GM21717 (cell line): ENCODE measurements around the gene ITGAD.

ENCODE experiments used
- ATAC-seq: cut with Tn5 transposase; IDR thresholded peaks from one replicate; pipeline ENCODE4 v1.9.1; 2021; ENCODE audit warnings: mild to moderate bottlenecking, moderate library complexity; ENCODE audit not compliant: unreplicated experiment

Gene ITGAD

GRCh38 chr16:31458844-31459686 is 65.9 kb downstream of the ITGAD start, which contains the start of gene ARMC5:
ARMC5 (plus strand) TSS chr16:31459501; CDS start chr16:31459525, 24 bp downstream.
- ATAC-seq, result peak; percentile 68

GRCh38 chr16:31459687-31460581 is 66.8 kb downstream of the ITGAD start:
- ATAC-seq, result peak; percentile 57

- no peak for ATAC-seq
Measured at GRCh38 chr16:31460582-31461002, 67.5 kb downstream of the ITGAD start.

- no peak for ATAC-seq
Measured at GRCh38 chr16:31461201-31461920, 68.2 kb downstream of the ITGAD start.

DNA sequence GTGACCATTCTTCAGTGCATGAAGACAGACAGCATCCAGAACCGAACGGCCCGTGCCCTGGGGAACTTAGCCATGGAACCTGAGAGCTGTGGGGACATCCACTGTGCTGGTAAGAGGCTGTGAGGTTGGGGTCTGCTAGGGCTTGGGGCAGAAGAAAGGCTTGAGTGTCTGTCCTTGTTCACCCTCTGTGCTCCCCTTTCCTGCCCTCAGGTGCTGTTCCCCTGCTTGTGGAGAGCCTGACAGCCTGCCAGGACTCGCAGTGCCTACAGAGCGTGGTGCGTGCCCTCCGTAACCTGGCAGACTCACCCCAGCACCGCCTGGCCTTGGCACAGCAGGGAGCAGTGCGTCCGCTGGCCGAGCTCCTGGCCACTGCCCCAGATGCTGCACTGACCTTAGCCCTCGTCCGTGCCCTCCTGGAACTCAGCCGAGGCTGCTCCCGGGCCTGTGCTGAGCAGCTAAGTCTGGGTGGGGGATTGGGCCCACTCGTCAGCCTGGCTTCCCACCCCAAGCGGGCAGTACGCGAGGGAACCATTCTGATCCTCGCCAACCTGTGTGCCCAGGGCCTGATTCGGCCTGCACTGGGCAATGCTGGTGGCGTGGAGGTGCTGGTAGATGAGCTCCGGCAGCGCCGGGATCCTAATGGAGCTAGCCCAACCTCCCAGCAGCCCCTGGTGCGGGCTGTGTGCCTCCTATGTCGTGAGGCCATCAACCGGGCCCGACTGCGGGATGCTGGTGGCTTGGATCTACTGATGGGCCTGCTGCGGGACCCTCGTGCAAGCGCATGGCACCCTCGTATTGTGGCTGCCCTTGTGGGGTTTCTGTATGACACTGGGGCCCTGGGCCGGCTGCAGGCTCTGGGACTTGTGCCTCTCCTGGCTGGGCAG is 69.0 kb downstream of the ITGAD start:
- ATAC-seq, result no peak

DNA sequence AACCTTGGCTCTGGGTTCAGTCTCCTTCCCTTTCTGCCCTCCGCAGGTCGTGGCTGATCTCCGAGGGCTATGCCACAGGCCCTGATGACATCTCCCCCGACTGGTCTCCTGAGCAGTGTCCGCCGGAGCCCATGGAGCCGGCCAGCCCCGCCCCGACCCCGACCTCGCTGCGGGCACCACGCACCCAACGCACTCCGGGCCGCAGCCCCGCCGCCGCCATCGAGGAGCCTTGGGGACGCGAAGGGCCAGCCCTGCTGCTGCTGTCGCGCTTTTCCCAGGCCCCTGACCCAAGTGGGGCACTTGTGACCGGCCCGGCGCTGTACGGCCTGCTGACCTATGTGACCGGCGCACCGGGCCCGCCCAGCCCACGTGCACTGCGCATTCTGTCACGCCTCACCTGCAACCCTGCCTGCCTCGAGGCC is 71.2 kb downstream of the ITGAD start:
- no peak for ATAC-seq

DNA sequence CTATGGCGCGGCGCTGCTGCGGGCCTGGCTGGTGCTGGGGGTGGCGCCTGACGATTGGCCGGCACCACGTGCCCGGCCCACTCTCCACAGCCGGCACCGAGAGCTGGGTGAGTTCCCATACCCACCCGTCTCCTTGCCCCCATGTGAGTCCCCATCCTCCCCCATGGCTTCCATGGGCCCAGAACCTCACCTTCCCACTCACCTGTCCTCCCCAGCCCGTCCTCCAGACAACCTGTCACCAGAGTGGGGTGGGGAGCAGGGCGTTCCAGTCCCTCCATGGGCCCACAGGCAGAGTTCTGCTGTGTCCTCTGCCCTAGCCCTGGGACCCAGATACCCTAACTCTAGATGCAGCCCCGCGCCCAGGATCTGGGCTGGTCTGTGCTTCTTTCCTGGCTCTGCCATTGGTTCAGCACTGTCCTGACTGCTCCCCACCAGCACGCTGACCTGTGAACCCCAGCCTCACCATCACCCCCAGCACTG is 71.7 kb downstream of the ITGAD start:
- ATAC-seq, result no peak

DNA sequence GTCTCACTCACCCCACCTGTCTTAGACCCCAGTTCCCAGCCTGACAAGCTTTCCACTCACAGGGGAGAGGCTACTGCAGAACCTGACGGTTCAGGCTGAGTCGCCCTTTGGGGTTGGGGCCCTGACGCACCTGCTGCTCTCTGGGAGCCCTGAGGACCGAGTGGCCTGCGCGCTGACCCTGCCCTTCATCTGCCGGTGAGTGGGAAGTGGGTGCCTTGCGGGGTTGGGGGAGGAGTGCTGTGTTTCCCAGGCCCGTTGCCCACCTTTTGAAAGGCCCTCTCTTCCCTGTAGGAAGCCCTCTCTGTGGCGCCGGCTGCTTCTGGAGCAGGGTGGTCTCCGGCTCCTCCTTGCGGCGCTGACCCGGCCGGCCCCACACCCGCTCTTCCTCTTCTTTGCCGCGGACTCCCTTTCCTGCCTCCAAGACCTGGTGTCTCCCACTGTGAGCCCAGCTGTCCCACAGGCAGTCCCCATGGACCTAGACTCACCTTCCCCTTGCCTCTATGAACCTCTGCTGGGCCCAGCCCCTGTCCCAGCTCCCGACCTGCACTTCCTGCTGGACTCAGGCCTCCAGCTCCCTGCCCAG is 72.7 kb downstream of the ITGAD start:
- ATAC-seq, result no peak

DNA sequence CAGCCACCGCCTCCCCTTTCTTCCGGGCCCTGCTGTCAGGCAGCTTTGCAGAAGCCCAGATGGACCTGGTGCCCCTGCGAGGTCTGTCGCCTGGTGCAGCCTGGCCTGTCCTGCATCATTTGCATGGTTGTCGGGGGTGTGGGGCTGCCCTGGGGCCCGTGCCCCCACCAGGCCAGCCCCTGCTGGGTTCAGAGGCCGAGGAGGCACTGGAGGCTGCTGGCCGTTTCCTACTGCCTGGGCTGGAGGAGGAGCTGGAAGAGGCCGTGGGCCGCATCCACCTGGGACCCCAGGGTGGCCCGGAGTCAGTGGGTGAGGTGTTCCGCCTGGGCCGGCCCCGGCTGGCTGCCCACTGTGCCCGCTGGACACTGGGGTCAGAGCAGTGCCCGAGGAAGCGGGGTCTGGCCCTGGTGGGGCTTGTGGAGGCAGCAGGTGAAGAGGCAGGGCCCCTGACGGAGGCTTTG is 73.3 kb downstream of the ITGAD start:
- no peak for ATAC-seq

DNA sequence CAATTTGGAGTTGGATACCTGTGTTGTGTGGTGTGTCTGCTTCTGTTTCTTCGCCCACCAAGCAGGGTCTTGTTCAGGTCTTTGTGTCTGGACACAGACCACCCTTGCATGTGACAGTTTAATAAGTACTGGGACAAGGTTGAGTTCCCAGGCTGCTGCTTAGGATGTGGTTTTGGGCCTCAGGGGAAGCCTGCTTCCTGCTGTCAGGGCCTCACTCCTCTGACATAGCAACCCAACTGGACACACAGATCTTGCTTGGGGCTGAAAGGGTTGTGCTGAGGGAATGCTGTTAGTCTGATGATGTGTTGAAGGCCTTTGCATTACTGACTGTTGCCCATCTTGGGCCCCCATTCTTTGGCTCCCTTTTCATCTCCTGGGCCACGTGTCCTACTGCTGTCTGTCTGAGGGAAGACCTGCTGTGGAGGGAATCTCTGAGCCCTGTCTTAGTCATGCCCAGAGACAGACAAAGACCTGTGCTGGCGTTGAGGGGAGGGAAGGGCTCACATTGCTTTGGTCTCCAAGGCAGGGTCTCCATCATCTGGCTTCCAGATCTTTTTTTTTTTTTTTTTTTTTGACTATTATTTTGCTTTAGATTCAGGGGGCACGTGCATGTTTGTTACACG is 74.1 kb downstream of the ITGAD start:
- no peak for ATAC-seq

DNA sequence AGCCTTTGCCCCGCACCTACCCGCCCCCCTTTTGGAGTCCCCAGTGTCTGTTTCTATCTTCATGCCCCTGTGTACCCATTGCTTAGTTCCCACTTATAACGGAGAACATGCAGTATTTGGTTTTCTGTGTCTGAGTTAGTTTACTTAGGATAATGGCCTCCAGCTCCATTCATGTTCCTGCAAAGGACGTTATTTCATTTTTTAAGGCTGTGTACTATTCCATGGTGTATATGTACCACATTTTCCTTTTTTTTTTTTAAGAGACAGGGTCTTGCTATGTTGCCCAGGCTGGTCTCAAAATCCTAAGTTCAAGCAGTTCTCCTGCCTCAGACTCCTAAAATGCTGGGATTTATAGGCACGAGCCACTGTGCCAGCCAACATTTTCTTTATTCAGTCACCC is 74.7 kb downstream of the ITGAD start:
- no peak for ATAC-seq

DNA sequence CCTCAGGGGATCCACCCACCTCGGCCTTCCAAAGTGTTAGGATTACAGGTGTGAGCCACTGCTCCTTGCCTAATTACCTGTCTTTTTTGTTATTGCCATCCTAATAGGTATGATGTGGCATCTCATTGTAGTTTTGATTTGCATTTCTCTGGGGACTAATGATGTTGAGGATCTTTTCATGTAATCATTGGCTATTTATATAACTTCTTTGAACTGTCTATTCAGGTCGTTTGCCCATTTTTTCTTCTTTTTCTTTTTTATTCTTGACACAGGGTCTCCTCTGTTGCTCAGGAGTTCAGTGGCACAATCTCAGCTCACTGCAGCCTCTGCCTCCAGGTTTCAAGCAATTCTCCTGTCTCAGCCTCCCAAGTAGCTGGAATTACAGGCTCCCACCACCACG is 77.5 kb downstream of the ITGAD start:
- ATAC-seq, result no peak

DNA sequence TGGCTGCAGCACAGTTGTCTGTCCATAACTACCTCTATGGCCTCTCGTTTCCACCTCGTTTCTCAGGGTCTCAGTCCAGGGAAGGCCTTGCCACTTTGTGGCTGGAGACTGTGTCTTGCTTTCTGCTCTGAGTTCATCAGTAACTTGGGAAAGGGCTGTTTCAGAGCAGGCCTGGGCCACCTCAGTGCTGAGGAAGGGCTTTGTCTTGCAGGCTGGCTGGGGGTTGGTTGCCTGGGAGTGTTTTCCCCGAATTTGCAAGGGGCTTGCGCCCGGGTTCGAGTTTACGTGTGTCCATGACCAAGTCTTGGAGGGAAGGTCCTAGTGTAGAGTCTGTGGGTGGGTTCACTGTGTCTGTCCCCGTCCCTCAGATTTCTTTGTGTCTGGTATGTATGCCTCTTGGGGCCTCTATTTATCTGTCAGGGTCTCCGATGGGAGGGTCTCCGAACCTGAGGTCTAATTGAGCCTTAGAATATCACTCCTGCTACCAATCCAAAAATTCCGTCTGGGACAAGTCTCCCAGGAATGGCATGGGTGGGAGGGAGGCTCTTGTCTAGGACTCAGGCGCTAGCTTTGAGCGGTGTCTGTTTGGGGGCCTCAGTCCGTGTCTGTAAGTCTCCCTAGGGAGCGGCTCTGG is 78.2 kb downstream of the ITGAD start:
- no peak for ATAC-seq

DNA sequence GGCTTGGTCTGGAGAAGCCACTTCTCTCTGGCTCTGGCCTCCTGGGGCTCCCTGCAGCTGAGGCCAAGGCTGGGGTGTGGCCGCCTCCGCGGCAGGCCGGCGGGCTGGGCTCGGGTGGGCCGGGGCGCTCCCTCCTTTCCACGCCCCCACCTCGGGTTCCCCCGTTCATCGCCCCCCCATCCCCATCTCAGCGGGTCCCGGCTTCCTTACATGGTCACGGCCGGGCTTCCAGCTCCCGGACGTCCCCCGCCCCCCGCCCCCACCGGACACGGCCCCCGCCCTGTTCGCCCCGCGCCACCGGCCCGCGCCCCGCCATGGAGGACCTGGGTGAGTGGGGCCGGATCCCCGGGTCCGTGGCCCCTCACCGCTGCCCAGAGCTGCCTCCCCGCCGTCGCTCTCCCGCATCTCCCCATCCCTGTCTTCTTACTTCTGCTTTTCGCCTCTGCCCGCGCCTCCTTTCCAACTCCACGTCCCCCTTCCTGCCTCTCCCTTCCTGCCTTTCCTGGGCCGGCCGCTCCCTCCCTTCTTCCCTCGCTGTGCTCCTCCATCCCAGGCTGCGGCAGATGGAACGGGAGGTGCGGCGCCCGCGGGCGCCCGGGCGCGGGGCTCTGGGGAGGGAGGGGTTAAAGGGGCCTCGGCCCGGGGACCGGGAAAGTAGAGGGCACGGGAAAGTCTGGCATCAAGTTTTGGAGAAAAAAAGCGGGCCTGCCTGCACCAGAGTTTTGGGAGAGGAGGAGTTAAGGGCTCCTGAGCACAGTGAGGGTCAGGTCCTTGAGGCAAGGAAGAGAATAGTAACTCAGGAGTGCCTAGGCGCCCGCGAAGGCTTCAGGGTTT is 79.0 kb downstream of the ITGAD start, which contains the start of gene TGFB1I1:
TSS of gene TGFB1I1 (plus strand) at position 278 of the 834 bp plus-strand sequence. CDS start at position 315, 37 bp downstream.
- ATAC-seq, result no peak

DNA sequence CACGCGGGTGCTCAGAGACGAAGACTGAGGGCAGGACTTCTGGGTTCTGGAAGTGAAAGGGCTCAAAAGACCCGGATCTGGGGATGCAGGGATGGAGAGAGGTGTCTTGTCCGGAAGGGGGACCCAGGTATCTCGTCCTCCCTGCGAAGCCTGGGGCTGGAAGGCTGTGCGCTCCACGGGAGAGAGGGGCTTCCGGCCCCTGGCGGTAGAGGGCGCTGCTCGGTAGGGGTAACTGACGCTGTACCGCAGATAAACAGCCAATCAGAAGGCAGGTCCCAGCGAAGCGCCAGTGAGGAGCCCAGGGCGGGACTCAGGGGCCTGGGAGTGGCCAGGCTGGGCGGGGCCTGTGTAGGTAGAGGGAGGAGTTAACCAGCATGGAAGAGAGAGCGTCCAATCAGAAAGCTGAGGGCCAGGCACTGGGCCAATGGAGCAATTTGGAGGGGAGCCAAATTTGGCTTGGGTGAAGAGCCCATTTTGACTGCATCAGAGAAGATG is 79.6 kb downstream of the ITGAD start:
- ATAC-seq, result no peak

- no peak for ATAC-seq
Measured at GRCh38 chr16:31473264-31473984, 80.3 kb downstream of the ITGAD start.
